K562 (cell line): Measurements from ENCODE around the gene MMP24OS. TPM values are rescaled to one million over a fixed set of nuclear protein-coding genes. Genes with fewer than 3 reads are reported as not detected.

Source experiments
- ATAC-seq: fragments of 200-7000 bp; cut with Tn5 transposase; 3 replicates; pipeline ENCODE4 v1.9.1; 2020; ENCODE audit warnings: moderate library complexity
- BruUV-seq: library from RNA; stranded (reverse); fragments of 400-500 nt; replicated peaks from 2 replicates; lab custom pipeline; 2021; lab: Mats Ljungman, UMichigan
- CTCF ChIA-PET: fragments of 300-600 bp; formaldehyde crosslinking; extraction: SDS; loops from one replicate; lab custom pipeline; 2021; ENCODE audit warnings: low intra/inter-chr PET ratio; lab: Yijun Ruan, JAX
- POLR2A ChIA-PET: fragments of 300-600, 350-650 bp; sonication (Branson Sonifier 250); formaldehyde crosslinking; extraction: SDS; loops from one replicate; lab custom pipeline; 2021; ENCODE audit warnings: antibody characterized with exemption, inconsistent platforms; lab: Yijun Ruan, JAX
- DNase-seq, 4 experiments: peaks; one replicate each; pipeline versions ENCODE4 v3.0.0 to v3.0.0-alpha.2; 2011 to 2018; ENCODE audit warnings: low spot score in 3 of 4, mixed read lengths in 3 of 4; ENCODE audit errors: extremely low read depth in 1 of 4
- FAIRE-seq: peaks from 2 replicates; lab custom pipeline; 2011; peaks lifted over from hg19 to GRCh38; lab: Jason Lieb, UNC
- H2AFZ ChIP-seq: 2 replicates; pipeline ENCODE4 v1.6.0; 2011; ENCODE audit warnings: low read depth, low read length, control low read depth, inconsistent platforms
- H3K27ac ChIP-seq: fragments of 200-600 bp; 3 replicates; pipeline ENCODE4 v1.8.0; 2011; ENCODE audit warnings: low read depth, mild to moderate bottlenecking, control low read depth, inconsistent platforms, low read length, moderate library complexity, mixed read lengths; ENCODE audit errors: extremely low read depth
- H3K27me3 ChIP-seq, 2 experiments: fragments of 300-600 bp in 1 of 2; 2 replicates in 1 of 2; 3 replicates in 1 of 2; pipeline versions ENCODE4 v1.6.0 to v1.8.0; 2011; ENCODE audit warnings: inconsistent platforms in 2 of 2, low read length in 2 of 2, mild to moderate bottlenecking in 1 of 2, mixed read lengths in 1 of 2, moderate library complexity in 1 of 2; ENCODE audit not compliant: control insufficient read depth in 2 of 2, insufficient read depth in 2 of 2
- H3K36me3 ChIP-seq: fragments of 300-600 bp; 3 replicates; pipeline ENCODE4 v1.8.0; 2011; ENCODE audit warnings: mild to moderate bottlenecking, low read length, inconsistent platforms; ENCODE audit not compliant: control insufficient read depth, insufficient read depth
- H3K4me1 ChIP-seq, 2 experiments: fragments of 200-600 bp in 1 of 2; replicated peaks in 1 of 2; 2 replicates in 1 of 2; 3 replicates in 1 of 2; pipeline versions ENCODE4 v1.5.1 to v1.8.0; 2011; ENCODE audit warnings: inconsistent platforms in 2 of 2, low read length in 2 of 2, mild to moderate bottlenecking in 1 of 2, mixed read lengths in 1 of 2, moderate library complexity in 1 of 2; ENCODE audit not compliant: control insufficient read depth in 2 of 2, insufficient read depth in 2 of 2
- H3K4me2 ChIP-seq: 2 replicates; pipeline ENCODE4 v1.6.1; 2011; ENCODE audit warnings: low read length, control low read depth, inconsistent platforms, mixed read lengths; ENCODE audit not compliant: insufficient read depth
- H3K4me3 ChIP-seq: fragments of 200-600 bp; sonication (generic), shearing (Covaris generic); 2 replicates; pipeline ENCODE4 v1.5.1; 2016; ENCODE audit warnings: control low read depth, inconsistent platforms
- H3K79me2 ChIP-seq: fragments of 200-600 bp; 3 replicates; pipeline ENCODE4 v1.8.0; 2011; ENCODE audit warnings: low read length, inconsistent platforms; ENCODE audit not compliant: control insufficient read depth, insufficient read depth
- H3K9ac ChIP-seq, 2 experiments: 2 replicates each; pipeline versions ENCODE4 v1.6.0 to v1.6.1; 2011; ENCODE audit warnings: low read depth in 2 of 2, low read length in 2 of 2, control low read depth in 1 of 2, inconsistent platforms in 1 of 2, mild to moderate bottlenecking in 1 of 2, mixed read lengths in 1 of 2; ENCODE audit not compliant: insufficient read depth in 1 of 2
- H3K9me1 ChIP-seq: one replicate; pipeline ENCODE4 v1.6.0; 2011; ENCODE audit warnings: inconsistent platforms, mild to moderate bottlenecking, low read length, moderate library complexity; ENCODE audit not compliant: control insufficient read depth, insufficient read depth
- H3K9me3 ChIP-seq: replicated peaks from 2 replicates; pipeline ENCODE4 v1.5.1; 2011; ENCODE audit warnings: low read depth, low read length, inconsistent platforms; ENCODE audit not compliant: control insufficient read depth, insufficient read depth
- H4K20me1 ChIP-seq: replicated peaks from 2 replicates; pipeline ENCODE4 v1.6.1; 2011; ENCODE audit warnings: low read length, inconsistent platforms, mixed read lengths; ENCODE audit not compliant: control insufficient read depth, insufficient read depth
- CREB3L1 ChIP-seq: fragments of 450-650 bp; IDR thresholded peaks from 2 replicates; pipeline ENCODE4 v1.6.1; 2014; ENCODE audit warnings: low read depth, mild to moderate bottlenecking, moderate library complexity, borderline replicate concordance
- SRSF3 ChIP-seq: fragments of 200-400 bp; formaldehyde crosslinking; IDR thresholded peaks from 2 replicates; pipeline ENCODE4 v1.6.1; 2016; ENCODE audit warnings: mild to moderate bottlenecking, low read length, moderate library complexity; ENCODE audit not compliant: insufficient read depth
- ZC3H11A ChIP-seq: IDR thresholded peaks from 2 replicates; pipeline ENCODE4 v1.6.1; 2012; ENCODE audit warnings: low read depth, low read length, improper control_type of control experiment
- ZNF24 ChIP-seq: fragments of 450-650 bp; IDR thresholded peaks from 2 replicates; pipeline ENCODE4 v1.6.1; 2016
- WGBS: fragments of 100-300 bp; shearing (Covaris generic); methylation state at CpG from one replicate; pipeline ENCODE4 v1.1.6; 2016; ENCODE audit warnings: low coverage, mixed read lengths; ENCODE audit not compliant: insufficient coverage; ENCODE audit errors: missing lambda C conversion rate; 5-methylcytosine and 5-hydroxymethylcytosine counted together
- in situ Hi-C: fragments of 300-500 bp; cut with MboI; formaldehyde crosslinking; loops from 4 replicates; pipeline ENCODE4 v1.15.0; 2018; ENCODE audit warnings: inconsistent platforms, mixed read lengths
- intact Hi-C: fragments of 100-400 bp; cut with micrococcal nuclease; formaldehyde crosslinking; loops from 2 replicates; pipeline ENCODE4 v1.14.2; 2022
- polyA plus RNA-seq, 8 experiments: library from polyadenylated mRNA; depleted of rRNA in 4 of 8; stranded (reverse) in 5 of 8; unstranded in 3 of 8; fragments of >200 nt; fragmentation: Nextera tagmentation in 2 of 8; fragmentation: Illumina TruSeq in 1 of 8; extraction: Ambion mirVana in 2 of 8; extraction: Trizol in 1 of 8; gene quantifications; 2 replicates each; pipeline versions ENCODE4 v1.2.1 to v1.2.3, GENCODE V29; 2011 to 2014; ENCODE audit warnings: inconsistent platforms in 1 of 8, missing spikeins in 1 of 8
- total RNA-seq, 7 experiments: library from RNA; depleted of rRNA in 6 of 7; stranded (reverse); fragments of >200 nt in 6 of 7; fragmentation: Illumina TruSeq in 2 of 7; extraction: Trizol in 2 of 7; gene quantifications; 2 replicates each; pipeline versions ENCODE4 v1.2.1 to v1.2.3, GENCODE V29; 2011 to 2021; ENCODE audit warnings: low replicate concordance in 1 of 7

Gene MMP24OS
- total and polyA plus RNA-seq, 9 of the 15 experiments (the other 6 are each of a cell fraction or from before 2014, with no cell fraction given) = 0.92 to 41.5 (median 11.4) TPM

DNA sequence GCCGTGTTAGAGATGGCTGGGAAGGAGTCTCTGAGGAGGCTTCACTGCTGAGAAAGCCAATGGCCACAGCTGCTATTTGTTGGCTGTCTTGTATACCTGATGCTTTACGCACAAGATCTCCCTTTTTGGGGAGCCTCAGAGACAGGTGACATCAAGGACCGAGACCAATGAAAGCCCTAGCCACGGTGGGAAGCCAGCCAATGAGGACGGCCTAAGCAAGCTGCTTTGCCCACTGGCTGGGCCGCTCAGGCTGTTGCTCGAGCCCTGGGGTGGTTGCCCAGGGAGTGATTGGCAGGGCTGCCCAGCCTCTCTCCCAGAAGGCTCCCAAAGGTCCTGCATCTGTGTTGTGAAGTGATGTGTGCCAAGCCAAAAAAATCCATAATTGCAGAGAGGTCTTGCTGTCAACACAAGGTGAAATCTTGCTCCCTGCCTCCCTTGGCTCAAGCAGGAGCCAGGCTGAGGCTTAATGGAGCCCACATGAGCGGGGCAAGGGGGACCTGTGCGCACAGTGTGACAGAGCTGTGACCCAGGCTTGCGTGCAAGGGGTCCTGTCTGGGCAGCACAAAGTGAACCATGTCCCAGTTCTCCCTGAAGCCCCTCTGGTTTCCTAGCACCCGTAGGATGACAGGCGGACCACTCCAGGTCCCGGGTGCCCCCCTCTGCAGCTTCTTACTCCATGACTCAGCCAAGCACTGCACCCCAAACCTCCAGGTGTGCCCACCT is 4.3 kb downstream of the MMP24OS start (continued):
- TF ChIP-seq SRSF3 = no peak
- no peak for TF ChIP-seq ZC3H11A
- TF ChIP-seq, all 486 proteins: peak for 0

DNA sequence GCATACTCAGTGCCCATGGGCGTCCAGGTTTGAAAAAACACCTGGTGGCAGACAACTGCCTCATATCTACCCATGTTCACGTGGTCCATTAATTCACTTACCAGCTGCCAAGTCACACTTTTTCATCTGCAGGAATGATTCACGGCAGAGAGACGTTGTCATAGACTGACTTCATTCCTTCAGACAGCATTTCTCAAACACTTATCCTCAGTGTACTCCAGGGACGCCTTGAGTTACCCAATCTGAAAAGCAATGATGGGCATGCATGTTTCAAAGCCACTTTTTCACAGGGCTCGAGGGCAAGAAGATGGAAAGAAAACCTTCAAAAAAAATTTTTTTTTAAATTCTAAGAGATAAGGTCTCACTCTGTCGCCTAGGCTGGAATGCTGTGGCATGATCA is 6.0 kb downstream of the MMP24OS start:
- 48% methylated on average over 7 of the region's 7 CpGs for WGBS
- DNase-seq = no peak
- no peaks in the 10 kb centered on the region for H3K9me1 ChIP-seq
- H3K27me3 ChIP-seq = no peaks in the 10 kb centered on the region
- peaks cover 10% of the 10 kb centered on the region for H3K79me2 ChIP-seq
- H3K4me1 ChIP-seq = peaks cover 15 to 50% of the 10 kb centered on the region in 2 experiments; a peak in 4 of 5 replicates
- ATAC-seq = no peak
- peaks cover 20% of the 10 kb centered on the region; the same call in 2 of the 3 replicates for H3K36me3 ChIP-seq
- H3K9me3 ChIP-seq = no peaks in the 10 kb centered on the region
- no peaks in the 10 kb centered on the region for H4K20me1 ChIP-seq
- no peak overlapping the region for H2AFZ ChIP-seq
- TF ChIP-seq CREB3L1 = no peak
- peak; percentile 8; the same call in 1 of the 2 replicates for TF ChIP-seq ZNF24
- in situ Hi-C loops = no loop called here
- no peak overlapping the region for H3K27ac ChIP-seq
- FAIRE-seq = peak; percentile 48
- ChIA-PET CTCF (interaction anchor here (5.3 kb wide), 1 partner anchor 126 kb away, joined by 28 read pairs; the partner anchor contains the start of gene EDEM2), POLR2A (interaction anchor here (2.0 kb wide), 1 partner anchor 12 kb away, joined by 10 read pairs; the partner anchor contains the start of gene EIF6)
- peak overlapping the region; percentile 45 to 86; a peak in 2 of 4 replicates for H3K9ac ChIP-seq
- no peak overlapping the region; the same call in 1 of the 2 replicates for H3K4me2 ChIP-seq
- BruUV-seq = no TSS peak
- H3K4me3 ChIP-seq = no peak overlapping the region
- intact Hi-C loops = no loop called here
